H1 (cell line): ENCODE measurements around the gene MGLL. TPM values are rescaled to one million over a fixed set of nuclear protein-coding genes. Genes with fewer than 3 reads are reported as not detected.

ENCODE experiments used
- CTCF ChIA-PET: fragments of 300-600 bp; sonication (Branson Sonifier 250); formaldehyde crosslinking; loops from one replicate; lab custom pipeline; 2021; ENCODE audit not compliant: partially characterized antibody; lab: Charles Lee
- POLR2A ChIA-PET: fragments of 300-600 bp; sonication (Branson Sonifier 250); formaldehyde crosslinking; loops from one replicate; lab custom pipeline; 2021; ENCODE audit warnings: inconsistent platforms; ENCODE audit not compliant: partially characterized antibody; lab: Charles Lee
- DNase-seq, 2 experiments: peaks; one replicate each; pipeline versions ENCODE4 v3.0.0 to v3.0.0-alpha.2; 2010 to 2022; ENCODE audit warnings: low spot score in 2 of 2, low read depth in 1 of 2, mixed read lengths in 1 of 2
- FAIRE-seq: peaks from 2 replicates; lab custom pipeline; 2011; peaks lifted over from hg19 to GRCh38; lab: Jason Lieb, UNC
- H2AFZ ChIP-seq: 2 replicates; pipeline ENCODE4 v1.8.1; 2012; ENCODE audit warnings: low read length, inconsistent platforms
- H2AK5ac ChIP-seq: 2 replicates; pipeline ENCODE4 v1.6.1; 2013; ENCODE audit warnings: low read depth, low read length
- H2BK120ac ChIP-seq: replicated peaks from 2 replicates; pipeline ENCODE3; 2013; ENCODE audit warnings: low read depth, low read length, inconsistent platforms
- H2BK12ac ChIP-seq: 2 replicates; pipeline ENCODE4 v1.6.1; 2013; ENCODE audit warnings: low read depth, low read length
- H2BK15ac ChIP-seq: 2 replicates; pipeline ENCODE4 v1.6.1; 2013; ENCODE audit warnings: low read length
- H2BK20ac ChIP-seq: 2 replicates; pipeline ENCODE4 v1.6.1; 2013; ENCODE audit warnings: low read length
- H2BK5ac ChIP-seq: 2 replicates; pipeline ENCODE4 v1.6.1; 2013; ENCODE audit warnings: low read depth, low read length
- H3K14ac ChIP-seq: 2 replicates; pipeline ENCODE4 v1.6.1; 2013; ENCODE audit warnings: inconsistent platforms; ENCODE audit not compliant: insufficient read length
- H3K18ac ChIP-seq: 2 replicates; pipeline ENCODE4 v1.6.1; 2013; ENCODE audit warnings: low read length; ENCODE audit errors: extremely low read depth
- H3K23ac ChIP-seq: 2 replicates; pipeline ENCODE4 v1.6.1; 2013; ENCODE audit warnings: inconsistent platforms; ENCODE audit not compliant: insufficient read length
- H3K23me2 ChIP-seq: 2 replicates; pipeline ENCODE4 v1.6.1; 2013; ENCODE audit warnings: low read depth, low read length
- H3K27ac ChIP-seq: 2 replicates; pipeline ENCODE4 v1.6.1; 2011; ENCODE audit warnings: low read depth, low read length, inconsistent platforms
- H3K27me3 ChIP-seq, 4 experiments: replicated peaks in 1 of 4; 1 replicate in 1 of 4; 2 replicates in 3 of 4; pipeline versions ENCODE4 v1.6.1 to v1.8.1; 2011 to 2013; ENCODE audit warnings: low read length in 3 of 4, mild to moderate bottlenecking in 3 of 4, inconsistent platforms in 2 of 4, mixed read lengths in 2 of 4, moderate library complexity in 1 of 4; ENCODE audit not compliant: control insufficient read depth in 3 of 4, insufficient read depth in 3 of 4; ENCODE audit errors: extremely low read depth in 1 of 4
- H3K36me3 ChIP-seq, 4 experiments: 2 replicates each; pipeline versions ENCODE4 v1.6.1 to v1.8.1; 2011 to 2013; ENCODE audit warnings: mild to moderate bottlenecking in 4 of 4, low read length in 3 of 4, moderate library complexity in 2 of 4, control low read depth in 1 of 4, inconsistent platforms in 1 of 4; ENCODE audit not compliant: insufficient read depth in 4 of 4, control insufficient read depth in 2 of 4
- H3K4ac ChIP-seq: replicated peaks from 2 replicates; pipeline ENCODE3; 2013; ENCODE audit warnings: low read length, low read depth, mixed read lengths, inconsistent platforms; ENCODE audit not compliant: insufficient read length
- H3K4me1 ChIP-seq, 4 experiments: replicated peaks in 1 of 4; 1 replicate in 1 of 4; 2 replicates in 3 of 4; pipeline versions ENCODE4 v1.6.1 to v1.8.1; 2011 to 2013; ENCODE audit warnings: low read length in 3 of 4, inconsistent platforms in 2 of 4, mixed read lengths in 1 of 4; ENCODE audit not compliant: insufficient read depth in 4 of 4, control insufficient read depth in 3 of 4
- H3K4me2 ChIP-seq, 2 experiments: 2 replicates each; pipeline versions ENCODE4 v1.6.1 to v1.8.1; 2011 to 2013; ENCODE audit warnings: low read depth in 2 of 2, low read length in 2 of 2, control low read depth in 1 of 2, inconsistent platforms in 1 of 2, mild to moderate bottlenecking in 1 of 2; ENCODE audit not compliant: insufficient read depth in 1 of 2
- H3K4me3 ChIP-seq, 4 experiments: fragments of 200-600, 300-600 bp in 1 of 4; sonication (generic), shearing (Covaris generic), sonication (Bioruptor Twin) in 1 of 4; 2 replicates each; pipeline versions ENCODE4 v1.5.1 to v1.8.1; 2011 to 2016; ENCODE audit warnings: low read length in 4 of 4, low read depth in 3 of 4, control low read depth in 2 of 4, inconsistent platforms in 2 of 4, mild to moderate bottlenecking in 2 of 4, mixed read lengths in 1 of 4, moderate library complexity in 1 of 4; ENCODE audit not compliant: insufficient read depth in 2 of 4; ENCODE audit errors: extremely low read depth in 1 of 4
- H3K56ac ChIP-seq: replicated peaks from 2 replicates; pipeline ENCODE3; 2013; ENCODE audit warnings: low read depth, mild to moderate bottlenecking, mixed read lengths, low read length, inconsistent platforms; ENCODE audit not compliant: insufficient read length
- H3K79me1 ChIP-seq: 2 replicates; pipeline ENCODE4 v1.6.1; 2013; ENCODE audit warnings: low read depth, low read length, control low read depth
- H3K79me2 ChIP-seq, 2 experiments: 2 replicates each; pipeline versions ENCODE4 v1.6.1 to v1.8.1; 2012 to 2013; ENCODE audit warnings: low read length in 2 of 2, mild to moderate bottlenecking in 2 of 2, inconsistent platforms in 1 of 2; ENCODE audit not compliant: insufficient read depth in 2 of 2, control insufficient read depth in 1 of 2
- H3K9ac ChIP-seq, 4 experiments: replicated peaks in 1 of 4; 1 replicate in 1 of 4; 2 replicates in 3 of 4; pipeline versions ENCODE4 v1.6.1 to v1.8.1; 2011 to 2013; ENCODE audit warnings: low read depth in 3 of 4, low read length in 3 of 4, control low read depth in 2 of 4, mild to moderate bottlenecking in 2 of 4, moderate library complexity in 2 of 4, inconsistent platforms in 1 of 4; ENCODE audit errors: extremely low read depth in 1 of 4
- H3K9me3 ChIP-seq, 2 experiments: 2 replicates each; pipeline versions ENCODE4 v1.6.1 to v1.8.1; 2012 to 2013; ENCODE audit warnings: mild to moderate bottlenecking in 2 of 2, moderate library complexity in 2 of 2, control low read depth in 1 of 2, inconsistent platforms in 1 of 2, low read depth in 1 of 2, low read length in 1 of 2, mixed read lengths in 1 of 2; ENCODE audit not compliant: insufficient read depth in 2 of 2
- H4K20me1 ChIP-seq, 2 experiments: replicated peaks in 1 of 2; 2 replicates each; pipeline versions ENCODE3 to v1.8.1; 2011 to 2013; ENCODE audit warnings: inconsistent platforms in 2 of 2, low read length in 2 of 2, mild to moderate bottlenecking in 1 of 2; ENCODE audit not compliant: insufficient read depth in 2 of 2, control insufficient read depth in 1 of 2
- H4K5ac ChIP-seq: 2 replicates; pipeline ENCODE4 v1.6.1; 2013; ENCODE audit warnings: low read length, low read depth, mixed read lengths, inconsistent platforms; ENCODE audit not compliant: insufficient read length
- H4K8ac ChIP-seq: 2 replicates; pipeline ENCODE4 v1.8.0; 2013; ENCODE audit warnings: mild to moderate bottlenecking, moderate library complexity, low read length, inconsistent platforms; ENCODE audit not compliant: insufficient read depth; ENCODE audit errors: extremely low read depth
- H4K91ac ChIP-seq: replicated peaks from 2 replicates; pipeline ENCODE3; 2013; ENCODE audit warnings: low read length, mixed read lengths, inconsistent platforms; ENCODE audit not compliant: insufficient read length
- KDM1A ChIP-seq: fragments of 200-600, 300-600 bp; sonication (generic); IDR thresholded peaks from 2 replicates; pipeline ENCODE4 v1.7.1; 2016; ENCODE audit warnings: mild to moderate bottlenecking, low read length, borderline replicate concordance
- ZNF274 ChIP-seq: IDR thresholded peaks from 2 replicates; pipeline ENCODE4 v1.7.0; 2012; ENCODE audit warnings: low read length, borderline replicate concordance; ENCODE audit errors: extremely low read depth
- WGBS, 2 experiments: shearing (Covaris generic) in 1 of 2; methylation state at CpG; one replicate each; pipeline versions ENCODE4 v1.1.6 to v1.1.7; 2013 to 2015; ENCODE audit warnings: low lambda C conversion rate in 2 of 2, mixed read lengths in 2 of 2, inconsistent platforms in 1 of 2, low coverage in 1 of 2, missing lambda C conversion rate in 1 of 2; ENCODE audit not compliant: insufficient replicate concordance in 2 of 2, insufficient coverage in 1 of 2, insufficient read length in 1 of 2; ENCODE audit errors: extremely low coverage in 1 of 2, missing lambda C conversion rate in 1 of 2; 5-methylcytosine and 5-hydroxymethylcytosine counted together
- polyA plus RNA-seq, 7 experiments: library from polyadenylated mRNA; depleted of rRNA in 3 of 7; stranded (reverse) in 5 of 7; unstranded in 2 of 7; fragments of >200 nt in 5 of 7; fragments of 200-250 nt in 2 of 7; gene quantifications; 1 replicate in 5 of 7; 2 replicates in 1 of 7; 4 replicates in 1 of 7; pipeline versions ENCODE4 v1.2.1 to v1.2.3, GENCODE V29; 2011 to 2013; ENCODE audit warnings: missing spikeins in 2 of 7, mixed read lengths in 2 of 7
- total RNA-seq: library from RNA; stranded (reverse); fragmentation: NEBNext Ultra II Directional; extraction: Animal tissue kit (Norgen Biotek cat#: 25700); gene quantifications from 2 replicates; pipeline ENCODE4 v1.2.1, GENCODE V29; 2021

The MGLL gene
- total and polyA plus RNA-seq, 2 of the 8 experiments (the other 6 are each of a cell fraction or from before 2014, with no cell fraction given) = 0.05 to 0.34 TPM

GRCh38 chr3:127805026-127805753 lies 17.1 kb downstream of the MGLL start:
- Histone ChIP-seq H3K4me2 (no peak overlapping the region), H3K18ac (no peak overlapping the region), H3K23ac (no peak overlapping the region), H3K36me3 (no peaks in the 10 kb centered on the region), H2BK120ac (no peak overlapping the region), H2AFZ (no peak overlapping the region; the same call in 1 of the 2 replicates), H4K8ac (no peak overlapping the region), H3K14ac (no peak overlapping the region), H2BK12ac (no peak overlapping the region), H2BK15ac (no peak overlapping the region), H3K9ac (no peak overlapping the region; a peak in 1 of 7 replicates), H3K4me1 (no peaks in the 10 kb centered on the region), H3K4ac (no peak overlapping the region), H3K56ac (no peak overlapping the region), H2BK20ac (no peak overlapping the region), H2BK5ac (no peak overlapping the region), H4K20me1 (peaks cover 0 to 4% of the 10 kb centered on the region in 2 experiments), H3K79me1 (no peaks in the 10 kb centered on the region), H3K27me3 (no peaks in the 10 kb centered on the region), H3K79me2 (no peaks in the 10 kb centered on the region), H3K4me3 (no peak overlapping the region), H4K5ac (no peak overlapping the region), H4K91ac (no peak overlapping the region), H2AK5ac (no peak overlapping the region), H3K9me3 (no peaks in the 10 kb centered on the region), H3K23me2 (peaks cover 4% of the 10 kb centered on the region; the same call in 1 of the 2 replicates), H3K27ac (no peak overlapping the region)
- ChIA-PET POLR2A (no interaction called here), CTCF (interaction anchor here (0.6 to 1.9 kb wide), 3 partner anchors 14 to 125 kb away, joined by 3 to 4 read pairs (median 4); no protein-coding TSS in a partner anchor)
- FAIRE-seq (no peak), DNase-seq (no peak)
- 92% methylated on average over 10 of the region's 10 CpGs; no CpG with 5 or more reads in 1 of the 2 experiments for WGBS, 2 experiments
- TF ChIP-seq KDM1A (peak; percentile 48; the same call in 1 of the 2 replicates), ZNF274 (no peak)
